NT2/D1 (cell line): ENCODE data around the gene TRIM10.

Source experiments
- SUZ12 ChIP-seq: IDR thresholded peaks from 2 replicates; pipeline ENCODE4 v1.6.1; 2011; ENCODE audit not compliant: insufficient read length, insufficient read depth; ENCODE audit errors: extremely low read depth
- YY1 ChIP-seq: IDR thresholded peaks from 2 replicates; pipeline ENCODE4 v1.6.1; 2011; ENCODE audit not compliant: insufficient read length, insufficient read depth
- ZNF274 ChIP-seq: IDR thresholded peaks from 2 replicates; pipeline ENCODE4 v1.6.1; 2011; ENCODE audit warnings: mild to moderate bottlenecking, low read depth, low read length

DNA sequence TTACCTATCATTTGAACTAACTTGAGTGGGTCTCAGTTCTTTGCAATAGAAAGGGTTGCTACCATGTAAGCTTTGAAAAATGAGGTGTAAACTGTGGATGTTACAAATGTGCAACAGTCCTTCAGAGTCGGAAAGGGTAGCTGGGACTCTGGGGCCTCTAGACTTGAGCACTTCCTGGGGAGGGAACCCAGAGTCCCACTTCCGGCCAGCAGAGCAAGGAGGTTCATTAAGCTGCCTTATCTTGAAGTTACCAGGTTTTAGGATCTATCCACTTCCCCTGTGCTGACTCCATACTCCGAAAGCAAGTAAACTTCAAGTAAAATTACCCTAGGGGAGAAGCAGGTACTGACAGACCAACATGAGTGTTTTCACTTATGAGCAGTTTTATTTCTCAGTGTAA lies 9.4 kb downstream of the TRIM10 start:
- TF ChIP-seq YY1 (no peak), SUZ12 (no peak), ZNF274 (no peak)
